Esophagus (tissue), 2 donors: ENCODE measurements around the gene CCL18. TPM values are rescaled to one million over a fixed set of nuclear protein-coding genes. Genes with fewer than 3 reads are reported as not detected.
"Not testable (repeated sequence)": the region's sequence is repeated elsewhere in the genome, so short reads cannot be mapped to it uniquely, and the experiment has no call there.

Experiments used
- H3K27ac ChIP-seq, 2 donors: one replicate each; pipeline ENCODE4 v1.5.1; 2013; ENCODE audit warnings: low read depth in 2 of 2, mild to moderate bottlenecking in 2 of 2, inconsistent platforms in 1 of 2, low read length in 1 of 2, moderate library complexity in 1 of 2
- H3K27me3 ChIP-seq, 2 donors: one replicate each; pipeline ENCODE4 v1.6.1; 2013; ENCODE audit warnings: low read length in 2 of 2, control low read depth in 1 of 2, mild to moderate bottlenecking in 1 of 2; ENCODE audit not compliant: insufficient read depth in 2 of 2, control insufficient read depth in 1 of 2
- H3K36me3 ChIP-seq, 2 donors: one replicate each; pipeline ENCODE4 v1.6.1; 2013; ENCODE audit warnings: low read length in 1 of 2; ENCODE audit not compliant: control insufficient read depth in 2 of 2, insufficient read depth in 2 of 2
- H3K4me1 ChIP-seq, 2 donors: one replicate each; pipeline ENCODE4 v1.6.1; 2013; ENCODE audit warnings: low read length in 1 of 2; ENCODE audit not compliant: control insufficient read depth in 2 of 2, insufficient read depth in 2 of 2
- H3K4me3 ChIP-seq, 2 donors: one replicate each; pipeline ENCODE4 v1.5.1; 2013; ENCODE audit warnings: low read length in 2 of 2, mild to moderate bottlenecking in 2 of 2, low read depth in 1 of 2, moderate library complexity in 1 of 2
- H3K9me3 ChIP-seq, 2 donors: one replicate each; pipeline ENCODE4 v1.6.1; 2013; ENCODE audit warnings: mild to moderate bottlenecking in 2 of 2, low read depth in 1 of 2, low read length in 1 of 2, moderate library complexity in 1 of 2; ENCODE audit not compliant: control insufficient read depth in 2 of 2, insufficient read depth in 1 of 2
- WGBS, 2 donors: extraction: QIAGEN DNeasy Blood & Tissue Kit; methylation state at CpG; one replicate each; pipeline ENCODE4 v1.1.7; 2013; 5-methylcytosine and 5-hydroxymethylcytosine counted together
- polyA plus RNA-seq, 2 donors: library from polyadenylated mRNA; stranded (reverse); fragments of 200-250 nt; gene quantifications; one replicate each; pipeline ENCODE4 v1.2.3, GENCODE V29; 2013
- donor health status: healthy with polysubstance abuse.
- donor health status: Bipolar disorder and iron deficiency.

Gene CCL18
- polyA plus RNA-seq, 2 donors, result 0.29 to 0.38 TPM

DNA sequence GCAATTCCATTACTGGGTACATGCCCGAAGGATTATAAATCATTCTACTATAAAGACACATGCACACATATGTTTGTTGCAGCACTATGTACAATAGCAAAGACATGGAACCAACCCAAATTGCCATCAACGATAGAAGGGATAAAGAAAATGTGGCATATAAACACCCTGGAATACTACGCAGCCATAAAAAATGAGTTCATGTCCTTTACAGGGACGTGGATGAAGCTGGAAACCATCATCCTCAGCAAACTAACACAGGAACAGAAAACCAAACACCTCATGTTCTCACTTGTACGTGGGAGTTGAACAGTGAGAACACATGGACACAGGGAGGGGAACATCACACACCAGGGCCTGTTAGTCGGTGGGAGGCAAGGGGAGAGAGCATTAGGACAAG lies 57.0 kb downstream of the CCL18 start:
- WGBS, 2 donors, result 69 to 75% methylated on average over 6 of the region's 6 CpGs
- not testable (repeated sequence) for H3K9me3 ChIP-seq, H3K27me3 ChIP-seq

More for the DNA sequence above, 57.0 kb downstream of the CCL18 start:
- not testable (repeated sequence) for H3K27ac ChIP-seq, H3K36me3 ChIP-seq, H3K4me1 ChIP-seq, H3K4me3 ChIP-seq

Other genes starting within 250 kb of the CCL18 start
- under 1 TPM; 0.05 to 0.08 TPM for gene HEATR9, start 195.4 kb upstream of the CCL18 start, polyA plus RNA-seq
- gene CCL5, start 183.9 kb upstream of the CCL18 start, polyA plus RNA-seq, result 1 to 10 TPM; 6.3 to 6.9 TPM
- gene RDM1, start 133.5 kb upstream of the CCL18 start, polyA plus RNA-seq, result under 1 TPM; 0.55 TPM
- not detected for gene LYZL6, start 120.6 kb upstream of the CCL18 start, polyA plus RNA-seq
- gene CCL16, start 82.8 kb upstream of the CCL18 start, polyA plus RNA-seq, result under 1 TPM; 0.08 to 0.24 TPM
- 10 to 100 TPM; 21.9 to 32.3 TPM for gene CCL14, start 77.5 kb upstream of the CCL18 start, polyA plus RNA-seq
- gene CCL15, start 62.7 kb upstream of the CCL18 start, polyA plus RNA-seq, result under 1 TPM in 1 of 2 donors, not detected in 1; 0.06 TPM
- 1 to 10 TPM; 1.3 to 3.6 TPM for gene CCL23, start 46.3 kb upstream of the CCL18 start, polyA plus RNA-seq
- under 1 TPM; 0.86 to 0.89 TPM for gene CCL3, start 25.9 kb downstream of the CCL18 start, polyA plus RNA-seq
- 1 to 10 TPM; 1.8 TPM for gene CCL4, start 39.6 kb downstream of the CCL18 start, polyA plus RNA-seq
- 1 to 10 TPM; 5.8 to 6.9 TPM for gene TBC1D3B, start 112.4 kb downstream of the CCL18 start, polyA plus RNA-seq
- gene CCL3L1, start 132.5 kb downstream of the CCL18 start, polyA plus RNA-seq, result under 1 TPM; 0.18 to 0.32 TPM
- under 1 TPM; 0.45 to 0.92 TPM for gene CCL4L2, start 146.8 kb downstream of the CCL18 start, polyA plus RNA-seq
- gene TBC1D3I, start 200.3 kb downstream of the CCL18 start, polyA plus RNA-seq, result under 1 TPM; 0.14 to 0.38 TPM